HCT116 (cell line): ENCODE measurements around the gene SCOC. TPM values are rescaled to one million over a fixed set of nuclear protein-coding genes. Genes with fewer than 3 reads are reported as not detected.

Source experiments
- ATAC-seq: fragments of 200-7000 bp; cut with Tn5 transposase; 2 replicates; pipeline ENCODE4 v1.9.1; 2020; ENCODE audit warnings: mild to moderate bottlenecking, moderate library complexity
- BruUV-seq: library from RNA; stranded (reverse); fragments of 400-500 nt; replicated peaks from 2 replicates; lab custom pipeline; 2021; lab: Mats Ljungman, UMichigan
- CTCF ChIA-PET: fragments of 300-600 bp; sonication (Branson Sonifier 250); formaldehyde crosslinking; loops from one replicate; lab custom pipeline; 2021; ENCODE audit warnings: antibody characterized with exemption; lab: Charles Lee
- POLR2A ChIA-PET: fragments of 300-600, 350-600 bp; sonication (Branson Sonifier 250); formaldehyde crosslinking; loops from one replicate; lab custom pipeline; 2021; ENCODE audit warnings: antibody characterized with exemption; lab: Charles Lee
- RAD21 ChIA-PET, 2 experiments: fragments of 300-600 bp; sonication (Branson Sonifier 250); formaldehyde crosslinking; loops; one replicate each; lab custom pipeline; 2023; ENCODE audit warnings: low total read pairs in 2 of 2; ENCODE audit not compliant: uncharacterized antibody in 2 of 2, unreplicated experiment in 2 of 2, low non-redundant PET in 1 of 2; lab: Charles Lee
- DNase-seq: peaks from one replicate; pipeline ENCODE4 v3.0.0-alpha.2; 2010; ENCODE audit warnings: low read depth, low spot score
- H2AFZ ChIP-seq: fragments of 200-600 bp; shearing (Covaris generic), sonication (generic); 2 replicates; pipeline ENCODE4 v1.6.1; 2017; ENCODE audit warnings: low read depth, mixed run types, mixed read lengths, antibody characterized with exemption, low read length; ENCODE audit not compliant: poor library complexity, severe bottlenecking
- H3K27ac ChIP-seq: 2 replicates; pipeline ENCODE4 v1.5.1; 2012; ENCODE audit warnings: low read depth, low read length
- H3K27me3 ChIP-seq: fragments of 200-600 bp; sonication (generic); 2 replicates; pipeline ENCODE4 v1.6.1; 2016; ENCODE audit warnings: mixed run types, low read length, mixed read lengths; ENCODE audit not compliant: insufficient read depth
- H3K36me3 ChIP-seq, 2 experiments: fragments of 200-500 bp in 1 of 2; fragments of 200-600 bp in 1 of 2; sonication (Bioruptor generic) in 1 of 2; sonication (generic) in 1 of 2; 2 replicates each; pipeline versions ENCODE4 v1.5.1 to v1.6.1; 2014 to 2016; ENCODE audit warnings: low read length in 2 of 2, inconsistent platforms in 1 of 2, mixed read lengths in 1 of 2, mixed run types in 1 of 2; ENCODE audit not compliant: insufficient read depth in 2 of 2, control insufficient read depth in 1 of 2
- H3K4me1 ChIP-seq, 2 experiments: fragments of 200-600 bp in 1 of 2; sonication (generic) in 1 of 2; 2 replicates each; pipeline versions ENCODE4 v1.5.1 to v1.6.1; 2012 to 2017; ENCODE audit warnings: low read length in 2 of 2, inconsistent platforms in 1 of 2, mild to moderate bottlenecking in 1 of 2, mixed read lengths in 1 of 2, mixed run types in 1 of 2, moderate library complexity in 1 of 2; ENCODE audit not compliant: insufficient read depth in 2 of 2, control insufficient read depth in 1 of 2
- H3K4me2 ChIP-seq: fragments of 200-600 bp; sonication (generic); 2 replicates; pipeline ENCODE4 v1.6.1; 2017; ENCODE audit warnings: mixed run types, low read length, mixed read lengths
- H3K4me3 ChIP-seq, 2 experiments: fragments of 200-600 bp in 1 of 2; sonication (generic) in 1 of 2; replicated peaks in 1 of 2; 2 replicates each; pipeline ENCODE4 v1.5.1; 2011 to 2016; ENCODE audit warnings: low read length in 2 of 2, control low read depth in 1 of 2, low read depth in 1 of 2, mild to moderate bottlenecking in 1 of 2, mixed read lengths in 1 of 2, mixed run types in 1 of 2
- H3K79me2 ChIP-seq: fragments of 200-600 bp; sonication (generic); 2 replicates; pipeline ENCODE4 v1.6.1; 2017; ENCODE audit warnings: mild to moderate bottlenecking, mixed run types, low read length, moderate library complexity, mixed read lengths; ENCODE audit not compliant: insufficient read depth
- H3K9ac ChIP-seq: fragments of 200-600 bp; sonication (generic); 2 replicates; pipeline ENCODE4 v1.6.1; 2016; ENCODE audit warnings: low read length, mixed read lengths
- H3K9me2 ChIP-seq: fragments of 200-600 bp; sonication (generic), shearing (Covaris generic); 2 replicates; pipeline ENCODE4 v1.6.1; 2017; ENCODE audit warnings: mixed run types, mild to moderate bottlenecking, moderate library complexity; ENCODE audit not compliant: insufficient read depth
- H3K9me3 ChIP-seq, 2 experiments: fragments of 200-500 bp in 1 of 2; fragments of 200-600 bp in 1 of 2; sonication (Bioruptor generic) in 1 of 2; sonication (generic) in 1 of 2; 2 replicates each; pipeline ENCODE4 v1.6.1; 2014 to 2017; ENCODE audit warnings: low read length in 2 of 2, mixed read lengths in 2 of 2, inconsistent platforms in 1 of 2, low read depth in 1 of 2, mild to moderate bottlenecking in 1 of 2, mixed run types in 1 of 2, moderate library complexity in 1 of 2; ENCODE audit not compliant: control insufficient read depth in 1 of 2, insufficient read depth in 1 of 2
- H4K20me1 ChIP-seq: fragments of 200-600 bp; sonication (generic), shearing (Covaris generic); 2 replicates; pipeline ENCODE4 v1.6.1; 2017; ENCODE audit warnings: mixed run types, mild to moderate bottlenecking, moderate library complexity; ENCODE audit not compliant: insufficient read depth
- ELF1 ChIP-seq: IDR thresholded peaks from 2 replicates; pipeline ENCODE4 v1.6.1; 2012; ENCODE audit warnings: low read depth, borderline replicate concordance
- EZH2phosphoT487 ChIP-seq: fragments of 200-600 bp; IDR thresholded peaks from 2 replicates; pipeline ENCODE4 v1.6.1; 2018; ENCODE audit warnings: antibody characterized with exemption, borderline replicate concordance
- FOSL1 ChIP-seq: IDR thresholded peaks from 2 replicates; pipeline ENCODE4 v1.6.1; 2012; ENCODE audit warnings: low read depth
- JUND ChIP-seq: IDR thresholded peaks from 2 replicates; pipeline ENCODE4 v1.6.1; 2012
- POLR2A ChIP-seq: IDR thresholded peaks from 2 replicates; pipeline ENCODE4 v1.7.0; 2011; ENCODE audit warnings: borderline replicate concordance; ENCODE audit not compliant: insufficient read depth, insufficient read length; ENCODE audit errors: extremely low read depth
- POLR2AphosphoS5 ChIP-seq: IDR thresholded peaks from 2 replicates; pipeline ENCODE4 v1.6.1; 2011; ENCODE audit warnings: mild to moderate bottlenecking, low read depth, low read length, moderate library complexity
- SIN3A ChIP-seq: IDR thresholded peaks from 2 replicates; pipeline ENCODE4 v1.6.1; 2012; ENCODE audit warnings: low read depth
- SRF ChIP-seq: IDR thresholded peaks from 2 replicates; pipeline ENCODE4 v1.6.1; 2012; ENCODE audit warnings: low read depth
- ZNF274 ChIP-seq: fragments of 200-500 bp; sonication (Bioruptor generic); IDR thresholded peaks from 2 replicates; pipeline ENCODE4 v1.6.1; 2014; ENCODE audit warnings: mild to moderate bottlenecking, low read depth, low read length, inconsistent platforms
- intact Hi-C: fragments of 100-400 bp; cut with micrococcal nuclease; formaldehyde crosslinking; loops from 2 replicates; pipeline ENCODE4 v1.10.0; 2022
- total RNA-seq: library from RNA; stranded (reverse); gene quantifications from one replicate; pipeline ENCODE4 v1.2.1, GENCODE V29; 2021; ENCODE audit not compliant: unreplicated experiment
- TF ChIP-seq, protein P1 (sequence below): IDR thresholded peaks from 2 replicates; pipeline ENCODE4 v1.6.1; 2012; ENCODE audit warnings: low read depth
- TF ChIP-seq, protein P2 (sequence below): IDR thresholded peaks from 2 replicates; pipeline ENCODE4 v1.6.1; 2012

Gene SCOC
- total RNA-seq, 1 experiment from 2014 or later: 52.2 TPM

DNA sequence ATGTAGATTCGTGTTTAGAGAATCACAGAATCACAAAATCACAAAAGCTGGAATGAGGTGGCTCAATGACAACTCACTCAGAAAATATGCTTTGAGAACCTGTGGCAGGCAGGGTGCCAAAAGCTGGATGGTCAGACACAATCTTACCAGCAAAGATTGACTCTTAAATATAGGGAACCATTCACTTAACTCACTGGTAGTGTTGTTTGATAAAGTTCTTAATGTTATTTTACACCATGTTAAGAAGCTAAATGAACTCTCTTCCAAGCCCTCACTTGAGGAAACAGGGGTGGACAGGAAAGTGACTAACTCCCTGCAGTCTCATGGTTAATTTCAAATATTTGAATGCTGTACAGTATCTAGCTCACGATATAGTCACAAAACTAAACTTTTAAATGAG, 5.7 kb upstream of the SCOC start:
- H3K4me2 ChIP-seq: peak overlapping the region; percentile 51
- TF ChIP-seq JUND: peak; percentile 29; the same call in 1 of the 2 replicates
- TF ChIP-seq, protein P1, sequence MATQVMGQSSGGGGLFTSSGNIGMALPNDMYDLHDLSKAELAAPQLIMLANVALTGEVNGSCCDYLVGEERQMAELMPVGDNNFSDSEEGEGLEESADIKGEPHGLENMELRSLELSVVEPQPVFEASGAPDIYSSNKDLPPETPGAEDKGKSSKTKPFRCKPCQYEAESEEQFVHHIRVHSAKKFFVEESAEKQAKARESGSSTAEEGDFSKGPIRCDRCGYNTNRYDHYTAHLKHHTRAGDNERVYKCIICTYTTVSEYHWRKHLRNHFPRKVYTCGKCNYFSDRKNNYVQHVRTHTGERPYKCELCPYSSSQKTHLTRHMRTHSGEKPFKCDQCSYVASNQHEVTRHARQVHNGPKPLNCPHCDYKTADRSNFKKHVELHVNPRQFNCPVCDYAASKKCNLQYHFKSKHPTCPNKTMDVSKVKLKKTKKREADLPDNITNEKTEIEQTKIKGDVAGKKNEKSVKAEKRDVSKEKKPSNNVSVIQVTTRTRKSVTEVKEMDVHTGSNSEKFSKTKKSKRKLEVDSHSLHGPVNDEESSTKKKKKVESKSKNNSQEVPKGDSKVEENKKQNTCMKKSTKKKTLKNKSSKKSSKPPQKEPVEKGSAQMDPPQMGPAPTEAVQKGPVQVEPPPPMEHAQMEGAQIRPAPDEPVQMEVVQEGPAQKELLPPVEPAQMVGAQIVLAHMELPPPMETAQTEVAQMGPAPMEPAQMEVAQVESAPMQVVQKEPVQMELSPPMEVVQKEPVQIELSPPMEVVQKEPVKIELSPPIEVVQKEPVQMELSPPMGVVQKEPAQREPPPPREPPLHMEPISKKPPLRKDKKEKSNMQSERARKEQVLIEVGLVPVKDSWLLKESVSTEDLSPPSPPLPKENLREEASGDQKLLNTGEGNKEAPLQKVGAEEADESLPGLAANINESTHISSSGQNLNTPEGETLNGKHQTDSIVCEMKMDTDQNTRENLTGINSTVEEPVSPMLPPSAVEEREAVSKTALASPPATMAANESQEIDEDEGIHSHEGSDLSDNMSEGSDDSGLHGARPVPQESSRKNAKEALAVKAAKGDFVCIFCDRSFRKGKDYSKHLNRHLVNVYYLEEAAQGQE: no peak
- TF ChIP-seq SIN3A: no peak
- peak; percentile 62 for TF ChIP-seq FOSL1
- TF ChIP-seq, all 23 proteins: peak for 2
- intact Hi-C loops: no loop called here
- no peaks in the 10 kb centered on the region for H3K36me3 ChIP-seq
- ChIA-PET POLR2A (no interaction called here), RAD21 (interaction anchor here in 1 of 2 experiments (0.7 kb wide), 1 partner anchor 34 kb away, joined by 3 read pairs; no protein-coding TSS in a partner anchor), CTCF (interaction anchor here (1.0 to 2.7 kb wide), 5 partner anchors 8 to 711 kb away, joined by 3 to 25 read pairs (median 3); no protein-coding TSS in a partner anchor)
- H3K9me2 ChIP-seq: no peaks in the 10 kb centered on the region
- H3K4me1 ChIP-seq: peaks cover 4 to 19% of the 10 kb centered on the region in 2 experiments
- no TSS peak for BruUV-seq
- ATAC-seq: peak; percentile 22; the same call in 1 of the 2 replicates
- no peak overlapping the region for H2AFZ ChIP-seq
- H3K27me3 ChIP-seq: no peaks in the 10 kb centered on the region
- H3K27ac ChIP-seq: no peak overlapping the region
- H3K79me2 ChIP-seq: no peaks in the 10 kb centered on the region
- H3K9ac ChIP-seq: no peak overlapping the region
- no peaks in the 10 kb centered on the region for H3K9me3 ChIP-seq
- no peak overlapping the region for H3K4me3 ChIP-seq
- no peaks in the 10 kb centered on the region for H4K20me1 ChIP-seq
- peak; percentile 12 for DNase-seq

DNA sequence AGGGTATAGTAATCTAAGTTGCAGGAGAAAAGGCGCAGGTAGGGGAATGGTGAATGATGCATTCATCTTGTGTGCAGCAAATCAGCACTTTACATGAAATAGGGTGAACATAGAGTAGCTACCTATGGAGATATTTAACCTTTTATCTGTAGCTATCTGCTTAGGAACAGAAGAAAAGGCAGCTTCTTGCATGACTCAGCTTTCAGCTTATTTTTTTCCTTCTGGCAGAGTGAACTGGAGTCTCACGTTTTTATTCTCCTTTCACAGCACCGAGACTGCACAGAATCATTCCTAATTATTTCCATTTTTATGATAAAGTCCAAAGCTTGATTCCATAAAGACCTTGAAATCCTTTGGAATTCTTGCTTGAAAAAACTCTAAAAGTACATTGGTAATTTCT, 4.8 kb upstream of the SCOC start:
- CTCF ChIA-PET: interaction anchor here (1.0 to 2.7 kb wide), 4 partner anchors 9 to 712 kb away, joined by 3 to 25 read pairs (median 3); no protein-coding TSS in a partner anchor
- intact Hi-C loops: no loop called here

More for the DNA sequence above, 4.8 kb upstream of the SCOC start:
- Histone ChIP-seq H3K79me2 (peaks cover 2% of the 10 kb centered on the region; the same call in 1 of the 2 replicates), H3K9me3 (no peaks in the 10 kb centered on the region), H3K36me3 (no peaks in the 10 kb centered on the region), H3K4me3 (no peak overlapping the region), H3K27me3 (no peaks in the 10 kb centered on the region), H3K4me1 (peaks cover 4 to 20% of the 10 kb centered on the region in 2 experiments), H2AFZ (no peak overlapping the region), H3K4me2 (no peak overlapping the region), H3K9me2 (no peaks in the 10 kb centered on the region), H4K20me1 (no peaks in the 10 kb centered on the region), H3K9ac (no peak overlapping the region), H3K27ac (no peak overlapping the region)
- POLR2A ChIA-PET: no interaction called here
- DNase-seq (no peak), ATAC-seq (no peak)
- no TSS peak for BruUV-seq
- no peak for TF ChIP-seq POLR2A
- no peak for TF ChIP-seq EZH2phosphoT487
- no peak for TF ChIP-seq ELF1
- TF ChIP-seq, protein P2, sequence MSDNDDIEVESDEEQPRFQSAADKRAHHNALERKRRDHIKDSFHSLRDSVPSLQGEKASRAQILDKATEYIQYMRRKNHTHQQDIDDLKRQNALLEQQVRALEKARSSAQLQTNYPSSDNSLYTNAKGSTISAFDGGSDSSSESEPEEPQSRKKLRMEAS: no peak
- TF ChIP-seq SIN3A: no peak
- no peak for TF ChIP-seq SRF
- TF ChIP-seq ZNF274: no peak
- no peak for TF ChIP-seq POLR2AphosphoS5
- RAD21 ChIA-PET: interaction anchor here in 1 of 2 experiments (0.7 kb wide), 1 partner anchor 498 kb away, joined by 7 read pairs; no protein-coding TSS in a partner anchor
